Measurements from ENCODE around the gene MBD5.

GRCh38 chr2:148046802-148047201, 25.9 kb downstream of the MBD5 start:
- TF ChIP-seq, protein P1, sequence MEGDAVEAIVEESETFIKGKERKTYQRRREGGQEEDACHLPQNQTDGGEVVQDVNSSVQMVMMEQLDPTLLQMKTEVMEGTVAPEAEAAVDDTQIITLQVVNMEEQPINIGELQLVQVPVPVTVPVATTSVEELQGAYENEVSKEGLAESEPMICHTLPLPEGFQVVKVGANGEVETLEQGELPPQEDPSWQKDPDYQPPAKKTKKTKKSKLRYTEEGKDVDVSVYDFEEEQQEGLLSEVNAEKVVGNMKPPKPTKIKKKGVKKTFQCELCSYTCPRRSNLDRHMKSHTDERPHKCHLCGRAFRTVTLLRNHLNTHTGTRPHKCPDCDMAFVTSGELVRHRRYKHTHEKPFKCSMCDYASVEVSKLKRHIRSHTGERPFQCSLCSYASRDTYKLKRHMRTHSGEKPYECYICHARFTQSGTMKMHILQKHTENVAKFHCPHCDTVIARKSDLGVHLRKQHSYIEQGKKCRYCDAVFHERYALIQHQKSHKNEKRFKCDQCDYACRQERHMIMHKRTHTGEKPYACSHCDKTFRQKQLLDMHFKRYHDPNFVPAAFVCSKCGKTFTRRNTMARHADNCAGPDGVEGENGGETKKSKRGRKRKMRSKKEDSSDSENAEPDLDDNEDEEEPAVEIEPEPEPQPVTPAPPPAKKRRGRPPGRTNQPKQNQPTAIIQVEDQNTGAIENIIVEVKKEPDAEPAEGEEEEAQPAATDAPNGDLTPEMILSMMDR (IDR thresholded peaks at IDR 0.05) = no peak
- no peak for TF ChIP-seq POLR2A (IDR thresholded peaks at IDR 0.05)

Measured in prostate gland (tissue), 2 donors.